ENCODE results near the gene PTMS. TPM values are rescaled to one million over a fixed set of nuclear protein-coding genes. Genes with fewer than 3 reads are reported as not detected.

Gene PTMS
- total and polyA plus RNA-seq, 9 of the 15 experiments (the other 6 are each of a cell fraction or from before 2014, with no cell fraction given), result 5.1 to 287 (median 78.5) TPM

GRCh38 chr12:6724409-6724797 lies 41.8 kb upstream of the PTMS start (continued):
- TF ChIP-seq ZNF175 (CRISPR knock-in tag; IDR thresholded peaks at IDR 0.05; ENCODE audit: low read depth) (0 out of 2 replicates have a peak, but pooled peaks have one; percentile 34), E2F6 (IDR thresholded peaks at IDR 0.05; ENCODE audit: borderline replicate concordance in 1 of 2, extremely low read depth in 1 of 2, insufficient read depth in 1 of 2, insufficient read length in 1 of 2, low read depth in 1 of 2, low read length in 1 of 2, poor library complexity in 1 of 2, severe bottlenecking in 1 of 2) (no peak), PPARD (CRISPR knock-in tag; IDR thresholded peaks at IDR 0.05) (no peak), SPI1 (IDR thresholded peaks at IDR 0.05; ENCODE audit: borderline replicate concordance, low read depth, low read length) (peak; percentile 70; the same call in 1 of the 2 replicates), MYC (IDR thresholded peaks at IDR 0.05; ENCODE audit: low read depth, low read length) (no peak), MYC (CRISPR knock-in tag; IDR thresholded peaks at IDR 0.05; ENCODE audit: borderline replicate concordance, low read depth) (peak; percentile 2; the same call in 1 of the 2 replicates), HMG20B (CRISPR knock-in tag; IDR thresholded peaks at IDR 0.05) (no peak)
- TF ChIP-seq, protein P1, sequence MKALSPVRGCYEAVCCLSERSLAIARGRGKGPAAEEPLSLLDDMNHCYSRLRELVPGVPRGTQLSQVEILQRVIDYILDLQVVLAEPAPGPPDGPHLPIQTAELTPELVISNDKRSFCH (CRISPR knock-in tag; IDR thresholded peaks at IDR 0.05), result no peak
- TF ChIP-seq, protein P1 (tag; IDR thresholded peaks at IDR 0.05), result no peak

DNA sequence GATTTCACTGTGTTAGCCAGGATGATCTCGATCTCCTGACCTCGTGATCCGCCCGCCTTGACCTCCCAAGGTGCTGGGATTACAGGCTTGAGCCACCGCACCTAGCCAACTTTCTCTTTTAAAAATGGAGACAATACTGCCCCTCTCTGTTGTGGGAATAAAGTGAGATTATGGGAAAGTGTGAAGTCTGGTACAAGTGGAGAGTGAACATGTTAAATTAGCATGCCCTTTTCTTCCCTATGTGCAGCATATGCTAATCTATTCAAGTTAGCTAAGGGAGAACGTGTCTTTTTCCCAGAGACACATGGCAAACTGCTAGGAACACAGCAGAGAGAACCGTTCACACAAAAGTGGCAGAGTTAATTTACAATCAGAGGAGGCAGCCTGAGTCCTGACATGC lies 40.8 kb upstream of the PTMS start:
- Histone ChIP-seq H3K27ac (ENCODE audit: extremely low read depth, low read depth, low read length) (peak overlapping the region; percentile 88), H4K20me1 (replicated peaks; ENCODE audit: control insufficient read depth, insufficient read depth, low read length) (no peaks in the 10 kb centered on the region), H2AFZ (ENCODE audit: low read depth, low read length) (peak overlapping the region; percentile 74), H3K9me3 (replicated peaks; ENCODE audit: control insufficient read depth, insufficient read depth, low read depth, low read length) (no peaks in the 10 kb centered on the region), H3K9ac (ENCODE audit: insufficient read depth in 1 of 2, low read depth in 2 of 2, low read length in 2 of 2) (peak overlapping the region; percentile 68 to 72), H3K27me3 (ENCODE audit: control insufficient read depth in 2 of 2, insufficient read depth in 2 of 2, low read length in 2 of 2) (no peaks in the 10 kb centered on the region), H3K79me2 (ENCODE audit: control insufficient read depth, insufficient read depth, low read length) (peaks cover 13% of the 10 kb centered on the region), H3K4me1 (replicated peaks in 1 of 2; ENCODE audit: control insufficient read depth in 2 of 2, insufficient read depth in 2 of 2, low read length in 2 of 2) (peaks cover 10 to 25% of the 10 kb centered on the region in 2 experiments; a peak in 4 of 5 replicates), H3K9me1 (ENCODE audit: control insufficient read depth, insufficient read depth, low read length) (no peaks in the 10 kb centered on the region), H3K4me3 (no peak overlapping the region; the same call in 1 of the 2 replicates), H3K4me2 (ENCODE audit: insufficient read depth, low read length) (peak overlapping the region; percentile 93), H3K36me3 (ENCODE audit: control insufficient read depth, insufficient read depth, low read length) (peaks cover 22% of the 10 kb centered on the region; the same call in 2 of the 3 replicates)
- in situ Hi-C loops (cut with MboI), result no loop called here
- WGBS (ENCODE audit: insufficient coverage, low coverage, missing lambda C conversion rate), result 18% methylated on average over 6 of the region's 7 CpGs
- ATAC-seq (no peak), FAIRE-seq (no peak), DNase-seq (ENCODE audit: extremely low read depth in 1 of 4, low spot score in 3 of 4) (no peak)
- intact Hi-C loops (cut with micrococcal nuclease), result no loop called here
- no TSS peak for BruUV-seq (replicated peaks)
- ChIA-PET POLR2A (interaction anchor here (1.0 to 2.9 kb wide), 2 partner anchors 36 to 87 kb away, joined by 4 to 12 read pairs; partner anchors contain the start of gene ZNF384), CTCF (ENCODE audit: low intra/inter-chr PET ratio) (no interaction called here)
- TF ChIP-seq MAX (CRISPR knock-in tag; IDR thresholded peaks at IDR 0.05) (peak; percentile 34; the same call in 1 of the 2 replicates), MCM2 (IDR thresholded peaks at IDR 0.05; ENCODE audit: low read depth) (no peak), TAF15 (IDR thresholded peaks at IDR 0.05; ENCODE audit: low read depth, low read length) (no peak), RERE (CRISPR knock-in tag; IDR thresholded peaks at IDR 0.05; ENCODE audit: borderline replicate concordance) (no peak)

All from K562 (cell line).